Activated CD8-positive, alpha-beta memory T cell treated with anti-CD3 and anti-CD28 coated beads for 1 hour (primary cell): ENCODE data around the gene UNC5B.
"Not testable (repeated sequence)": the region's sequence is repeated elsewhere in the genome, so short reads cannot be mapped to it uniquely, and the experiment has no call there.

ENCODE experiments used
- DNase-seq, 2 donors: peaks; one replicate each; pipeline ENCODE4 v3.0.0-alpha.2; 2020; ENCODE audit warnings: low read depth in 1 of 2; ENCODE audit errors: extremely low read depth in 1 of 2

The UNC5B gene

GRCh38 chr10:71294091-71294561, 81.8 kb downstream of the UNC5B start:
- no peak for DNase-seq

GRCh38 chr10:71294856-71295255, 82.5 kb downstream of the UNC5B start:
- no peak for DNase-seq

GRCh38 chr10:71295641-71296040, 83.3 kb downstream of the UNC5B start:
- no peak for DNase-seq

- DNase-seq = no peak
Measured at GRCh38 chr10:71296086-71296485, 83.7 kb downstream of the UNC5B start.

- not testable (repeated sequence) for DNase-seq
Measured at GRCh38 chr10:71296811-71297210, 84.4 kb downstream of the UNC5B start.

GRCh38 chr10:71297343-71297742, 85.0 kb downstream of the UNC5B start:
- DNase-seq = no peak

GRCh38 chr10:71299071-71299785, 86.9 kb downstream of the UNC5B start:
- DNase-seq = no peak

GRCh38 chr10:71300555-71301370, 88.4 kb downstream of the UNC5B start:
- no peak for DNase-seq

GRCh38 chr10:71301371-71301916, 89.1 kb downstream of the UNC5B start:
- no peak for DNase-seq

GRCh38 chr10:71302451-71302850, 90.1 kb downstream of the UNC5B start:
- DNase-seq = no peak

- DNase-seq = no peak
Measured at GRCh38 chr10:71302874-71303568, 90.7 kb downstream of the UNC5B start.

GRCh38 chr10:71303569-71303907, 91.2 kb downstream of the UNC5B start:
- DNase-seq = no peak

- DNase-seq = no peak
Measured at GRCh38 chr10:71304914-71305313, 92.5 kb downstream of the UNC5B start.

- DNase-seq = no peak
Measured at GRCh38 chr10:71306979-71307378, 94.6 kb downstream of the UNC5B start.

- DNase-seq = no peak
Measured at GRCh38 chr10:71307469-71308085, 95.2 kb downstream of the UNC5B start.

- DNase-seq = no peak
Measured at GRCh38 chr10:71308244-71308643, 95.9 kb downstream of the UNC5B start.

GRCh38 chr10:71308985-71309384, 96.6 kb downstream of the UNC5B start:
- no peak for DNase-seq

- DNase-seq = no peak
Measured at GRCh38 chr10:71309919-71310318, 97.5 kb downstream of the UNC5B start.

- DNase-seq = no peak
Measured at GRCh38 chr10:71312220-71312619, 99.8 kb downstream of the UNC5B start.

- DNase-seq = no peak
Measured at GRCh38 chr10:71312811-71313789, 100.7 kb downstream of the UNC5B start.
